SKM-1 (cell line): ENCODE results near the gene PHF20.
A peak's percentile ranks its signal among the peaks of the same experiment; 100 is the strongest.
"Not testable (repeated sequence)": the region's sequence is repeated elsewhere in the genome, so short reads cannot be mapped to it uniquely, and the experiment has no call there.

Source experiments
- DNase-seq: peaks from one replicate; lab custom pipeline; 2025; ENCODE audit not compliant: unreplicated experiment; lab: John Stamatoyannopoulos, UW

PHF20 gene

GRCh38 chr20:35776513-35777101 is 4.8 kb downstream of the PHF20 start:
- DNase-seq: no peak

GRCh38 chr20:35783811-35784210 is 12.0 kb downstream of the PHF20 start:
- DNase-seq: not testable (repeated sequence)

GRCh38 chr20:35785541-35785940 is 13.7 kb downstream of the PHF20 start:
- not testable (repeated sequence) for DNase-seq

GRCh38 chr20:35788796-35789195 is 17.0 kb downstream of the PHF20 start:
- no peak for DNase-seq

- DNase-seq: no peak
Measured at GRCh38 chr20:35791097-35791496, 19.3 kb downstream of the PHF20 start.

- DNase-seq: peak; percentile 49
Measured at GRCh38 chr20:35791821-35792220, 20.0 kb downstream of the PHF20 start.

GRCh38 chr20:35792740-35793139 is 20.9 kb downstream of the PHF20 start:
- DNase-seq: no peak

- DNase-seq: peak; percentile 12
Measured at GRCh38 chr20:35796571-35796970, 24.8 kb downstream of the PHF20 start.

GRCh38 chr20:35801865-35802264 is 30.1 kb downstream of the PHF20 start:
- DNase-seq: no peak

GRCh38 chr20:35806075-35806474 is 34.3 kb downstream of the PHF20 start:
- no peak for DNase-seq

- DNase-seq: no peak
Measured at GRCh38 chr20:35807877-35808276, 36.1 kb downstream of the PHF20 start.

GRCh38 chr20:35820715-35821114 is 48.9 kb downstream of the PHF20 start:
- DNase-seq: no peak

GRCh38 chr20:35821807-35822242 is 50.0 kb downstream of the PHF20 start:
- no peak for DNase-seq

- no peak for DNase-seq
Measured at GRCh38 chr20:35823147-35823546, 51.3 kb downstream of the PHF20 start.

GRCh38 chr20:35823937-35824336 is 52.1 kb downstream of the PHF20 start:
- DNase-seq: no peak

- DNase-seq: no peak
Measured at GRCh38 chr20:35826397-35826998, 54.7 kb downstream of the PHF20 start.

GRCh38 chr20:35828434-35828833 is 56.6 kb downstream of the PHF20 start:
- no peak for DNase-seq

GRCh38 chr20:35828916-35829315 is 57.1 kb downstream of the PHF20 start:
- DNase-seq: no peak

- no peak for DNase-seq
Measured at GRCh38 chr20:35830264-35830663, 58.4 kb downstream of the PHF20 start.

- no peak for DNase-seq
Measured at GRCh38 chr20:35831029-35831428, 59.2 kb downstream of the PHF20 start.

- DNase-seq: no peak
Measured at GRCh38 chr20:35831971-35832370, 60.2 kb downstream of the PHF20 start.

GRCh38 chr20:35833241-35833640 is 61.4 kb downstream of the PHF20 start:
- no peak for DNase-seq

- DNase-seq: no peak
Measured at GRCh38 chr20:35837577-35838195, 65.9 kb downstream of the PHF20 start.
